Measurements from ENCODE around the gene MLXIP. TPM values are rescaled to one million over a fixed set of nuclear protein-coding genes. Genes with fewer than 3 reads are reported as not detected.
A peak's percentile ranks its signal among the peaks of the same experiment; 100 is the strongest.

The MLXIP gene
- total and polyA plus RNA-seq, 9 of the 15 experiments (the other 6 are each of a cell fraction or from before 2014, with no cell fraction given), result 2.2 to 66.3 (median 18.1) TPM

- TF ChIP-seq ZNF696 (CRISPR knock-in tag; conservative IDR thresholded peaks at IDR 0.05) (no peak), DDX20 (tag; IDR thresholded peaks at IDR 0.05; ENCODE audit: low read depth) (no peak), FOXK2 (conservative IDR thresholded peaks at IDR 0.05 in 1 of 2, IDR thresholded peaks at IDR 0.05 in 1 of 2; ENCODE audit: low read depth in 2 of 2) (0 out of 4 replicates have a peak, but pooled peaks of 1 of the 2 experiments have one; percentile 11), ZNF174 (CRISPR knock-in tag; IDR thresholded peaks at IDR 0.05) (no peak), TBP (optimal IDR thresholded peaks at IDR 0.05; ENCODE audit: low read depth, low read length) (no peak), NFE2 (IDR thresholded peaks at IDR 0.05; ENCODE audit: low read depth) (no peak), CTCFL (IDR thresholded peaks at IDR 0.05; ENCODE audit: borderline replicate concordance, insufficient read depth, low read depth, low read length, poor library complexity, severe bottlenecking) (peak; percentile 39), CBX2 (IDR thresholded peaks at IDR 0.05; ENCODE audit: insufficient read depth, low read length, poor library complexity, severe bottlenecking) (no peak), ZNF197 (CRISPR knock-in tag; IDR thresholded peaks at IDR 0.05; ENCODE audit: low read depth) (no peak), PTTG1 (tag; IDR thresholded peaks at IDR 0.05; ENCODE audit: low read depth) (no peak), ESRRA (IDR thresholded peaks at IDR 0.05; ENCODE audit: borderline replicate concordance, low read depth) (no peak), HEY1 (CRISPR knock-in tag; IDR thresholded peaks at IDR 0.05; ENCODE audit: borderline replicate concordance) (no peak), CAMTA2 (CRISPR knock-in tag; conservative IDR thresholded peaks at IDR 0.05) (no peak), STAG1 (CRISPR knock-in tag; IDR thresholded peaks at IDR 0.05; ENCODE audit: borderline replicate concordance) (peak; percentile 62; the same call in 1 of the 2 replicates), ZBTB7A (IDR thresholded peaks at IDR 0.05; ENCODE audit: borderline replicate concordance, control insufficient read depth, low read depth, low read length) (peak; percentile 84), MCM5 (IDR thresholded peaks at IDR 0.05; ENCODE audit: low read depth) (no peak), POLR2AphosphoS5 (IDR thresholded peaks at IDR 0.05; ENCODE audit: control insufficient read depth, insufficient read depth, low read depth, low read length) (no peak), ZNF655 (CRISPR knock-in tag; IDR thresholded peaks at IDR 0.05) (no peak), ZFX (CRISPR knock-in tag; IDR thresholded peaks at IDR 0.05) (no peak), ZBTB49 (CRISPR knock-in tag; IDR thresholded peaks at IDR 0.05; ENCODE audit: borderline replicate concordance) (no peak), PHTF2 (CRISPR knock-in tag; IDR thresholded peaks at IDR 0.05) (no peak), CBFB (CRISPR knock-in tag; IDR thresholded peaks at IDR 0.05) (no peak), SP1 (CRISPR knock-in tag; IDR thresholded peaks at IDR 0.05) (no peak)
Observed at GRCh38 chr12:122123051-122123760, 44.6 kb downstream of the MLXIP start (continued).

All from K562 (cell line).